ENCODE measurements around the gene FRMD6. TPM values are rescaled to one million over a fixed set of nuclear protein-coding genes. Genes with fewer than 3 reads are reported as not detected.
"Not testable (repeated sequence)": the region's sequence is repeated elsewhere in the genome, so short reads cannot be mapped to it uniquely, and the experiment has no call there.

Gene FRMD6
- total RNA-seq, 2 donors from 2014 or later = 4.2 to 12.1 TPM

GRCh38 chr14:51626788-51627187 lies 24.9 kb upstream of the FRMD6 start:
- intact Hi-C loops (cut with DNase I, micrococcal nuclease) = no loop called here
- no peak for DNase-seq
- no peak for ATAC-seq

GRCh38 chr14:51627313-51627712 lies 24.4 kb upstream of the FRMD6 start:
- ATAC-seq = no peak
- intact Hi-C loops (cut with DNase I, micrococcal nuclease) = no loop called here
- DNase-seq = no peak

- intact Hi-C loops (cut with DNase I, micrococcal nuclease) = no loop called here
- DNase-seq = no peak
- no peak for ATAC-seq
Measured at GRCh38 chr14:51628238-51628637, 23.5 kb upstream of the FRMD6 start.

GRCh38 chr14:51630987-51631386 lies 20.7 kb upstream of the FRMD6 start:
- ATAC-seq (no peak), DNase-seq (no peak)

GRCh38 chr14:51633298-51633697 lies 18.4 kb upstream of the FRMD6 start:
- intact Hi-C loops (cut with DNase I, micrococcal nuclease); ATAC-seq; DNase-seq: not testable (repeated sequence)

More at GRCh38 chr14:51630987-51631386, 20.7 kb upstream of the FRMD6 start:
- intact Hi-C loops (cut with DNase I, micrococcal nuclease) = no loop called here

GRCh38 chr14:51636109-51636508 lies 15.6 kb upstream of the FRMD6 start:
- no peak for ATAC-seq
- intact Hi-C loops (cut with DNase I, micrococcal nuclease) = no loop called here
- no peak for DNase-seq

- no peak for ATAC-seq
- intact Hi-C loops (cut with DNase I, micrococcal nuclease) = no loop called here
- no peak for DNase-seq
Measured at GRCh38 chr14:51638071-51638944, 13.4 kb upstream of the FRMD6 start.

GRCh38 chr14:51639668-51640316 lies 11.9 kb upstream of the FRMD6 start:
- no peak for ATAC-seq
- no peak for DNase-seq

GRCh38 chr14:51643140-51643539 lies 8.6 kb upstream of the FRMD6 start:
- no peak for DNase-seq
- intact Hi-C loops (cut with DNase I, micrococcal nuclease) = no loop called here
- ATAC-seq = no peak

More at GRCh38 chr14:51639668-51640316, 11.9 kb upstream of the FRMD6 start:
- intact Hi-C loops (cut with DNase I, micrococcal nuclease) = no loop called here

- intact Hi-C loops (cut with DNase I, micrococcal nuclease) = no loop called here
- DNase-seq (no peak), ATAC-seq (no peak)
Measured at GRCh38 chr14:51644217-51644933, 7.3 kb upstream of the FRMD6 start.

GRCh38 chr14:51648296-51648695 lies 3.4 kb upstream of the FRMD6 start:
- intact Hi-C loops (cut with DNase I, micrococcal nuclease) = no loop called here

GRCh38 chr14:51650716-51651387 lies 858 bp upstream of the FRMD6 start:
- intact Hi-C loops (cut with DNase I, micrococcal nuclease) = loop anchor here in 1 of 2 donors (10.0 kb wide), 1 partner anchor 366 kb away; no protein-coding TSS in a partner anchor
- no peak for ATAC-seq
- DNase-seq = peak; percentile 22 to 30

More at GRCh38 chr14:51648296-51648695, 3.4 kb upstream of the FRMD6 start:
- no peak for ATAC-seq
- no peak for DNase-seq

GRCh38 chr14:51652168-51653078 lies 713 bp downstream of the FRMD6 start:
- peak; percentile 56 for ATAC-seq
- intact Hi-C loops (cut with DNase I, micrococcal nuclease) = loop anchor here in 1 of 2 donors (10.0 kb wide), 1 partner anchor 368 kb away; no protein-coding TSS in a partner anchor
- peak; percentile 43 to 48 for DNase-seq

GRCh38 chr14:51653079-51653774 lies 1.5 kb downstream of the FRMD6 start:
- intact Hi-C loops (cut with DNase I, micrococcal nuclease) = loop anchor here in 1 of 2 donors (10.0 kb wide), 1 partner anchor 368 kb away; no protein-coding TSS in a partner anchor
- no peak for DNase-seq
- no peak for ATAC-seq

GRCh38 chr14:51653775-51654532 lies 2.2 kb downstream of the FRMD6 start:
- DNase-seq = no peak
- ATAC-seq = no peak
- intact Hi-C loops (cut with DNase I, micrococcal nuclease) = loop anchor here in 1 of 2 donors (10.0 kb wide), 1 partner anchor 369 kb away; no protein-coding TSS in a partner anchor

- DNase-seq (no peak), ATAC-seq (no peak)
- intact Hi-C loops (cut with DNase I, micrococcal nuclease) = loop anchor here in 1 of 2 donors (10.0 kb wide), 1 partner anchor 370 kb away; no protein-coding TSS in a partner anchor
Measured at GRCh38 chr14:51654533-51654845, 2.8 kb downstream of the FRMD6 start.
